Astrocyte of the spinal cord (primary cell): Measurements from ENCODE around the gene NDUFB3.
A peak's percentile ranks its signal among the peaks of the same experiment; 100 is the strongest.
"Not testable (repeated sequence)": the region's sequence is repeated elsewhere in the genome, so short reads cannot be mapped to it uniquely, and the experiment has no call there.

Experiments used
- DNase-seq: peaks from one replicate; pipeline ENCODE4 v3.0.0; 2011; ENCODE audit warnings: low read depth, low spot score
- H3K4me3 ChIP-seq: 2 replicates; pipeline ENCODE4 v1.5.1; 2011; ENCODE audit warnings: low read depth, mild to moderate bottlenecking, low read length, moderate library complexity
- CTCF ChIP-seq: IDR thresholded peaks from 2 replicates; pipeline ENCODE4 v1.5.1; 2012; ENCODE audit warnings: low read depth, mild to moderate bottlenecking, low read length, inconsistent platforms
- in situ Hi-C: cut with HindIII; loops from 2 replicates; pipeline ENCODE4 v1.10.0; 2017; ENCODE audit warnings: low sequenced_read_pairs

The NDUFB3 gene

GRCh38 chr2:201071479-201072200 is at the start of gene NDUFB3, which contains the start of gene HYCC2:
NDUFB3 (plus strand) TSS chr2:201072001; CDS start chr2:201078883, 6,882 bp downstream.
HYCC2 (minus strand) TSS chr2:201071671; CDS start chr2:201024009, 47,662 bp downstream.
- in situ Hi-C loops: no loop called here
- peak within 1 kb of the TSS; percentile 94 for H3K4me3 ChIP-seq
- DNase-seq: peak; percentile 95
- peak; percentile 33 for TF ChIP-seq CTCF

GRCh38 chr2:201024518-201024917 is 47.3 kb upstream of the NDUFB3 start:
- no peak overlapping the region for H3K4me3 ChIP-seq
- in situ Hi-C loops: no loop called here

GRCh38 chr2:201034355-201034754 is 37.4 kb upstream of the NDUFB3 start:
- DNase-seq, H3K4me3 ChIP-seq, in situ Hi-C loops: not testable (repeated sequence)

More at GRCh38 chr2:201024518-201024917, 47.3 kb upstream of the NDUFB3 start:
- no peak for DNase-seq
- no peak for TF ChIP-seq CTCF

GRCh38 chr2:201038361-201038760 is 33.4 kb upstream of the NDUFB3 start:
- H3K4me3 ChIP-seq, DNase-seq, in situ Hi-C loops: not testable (repeated sequence)

- no peak for TF ChIP-seq CTCF
- H3K4me3 ChIP-seq: no peak overlapping the region
- DNase-seq: no peak
- in situ Hi-C loops: no loop called here
Observed at GRCh38 chr2:201038855-201039254, 32.9 kb upstream of the NDUFB3 start.

GRCh38 chr2:201040867-201041628 is 30.8 kb upstream of the NDUFB3 start:
- DNase-seq: no peak
- no peak for TF ChIP-seq CTCF
- in situ Hi-C loops: no loop called here
- no peak overlapping the region for H3K4me3 ChIP-seq

GRCh38 chr2:201042451-201042850 is 29.4 kb upstream of the NDUFB3 start:
- DNase-seq, H3K4me3 ChIP-seq, in situ Hi-C loops: not testable (repeated sequence)

- in situ Hi-C loops, H3K4me3 ChIP-seq, DNase-seq: not testable (repeated sequence)
Observed at GRCh38 chr2:201043050-201043449, 28.8 kb upstream of the NDUFB3 start.
